ENCODE results near the gene CCDC54.

- TF ChIP-seq, protein P1, sequence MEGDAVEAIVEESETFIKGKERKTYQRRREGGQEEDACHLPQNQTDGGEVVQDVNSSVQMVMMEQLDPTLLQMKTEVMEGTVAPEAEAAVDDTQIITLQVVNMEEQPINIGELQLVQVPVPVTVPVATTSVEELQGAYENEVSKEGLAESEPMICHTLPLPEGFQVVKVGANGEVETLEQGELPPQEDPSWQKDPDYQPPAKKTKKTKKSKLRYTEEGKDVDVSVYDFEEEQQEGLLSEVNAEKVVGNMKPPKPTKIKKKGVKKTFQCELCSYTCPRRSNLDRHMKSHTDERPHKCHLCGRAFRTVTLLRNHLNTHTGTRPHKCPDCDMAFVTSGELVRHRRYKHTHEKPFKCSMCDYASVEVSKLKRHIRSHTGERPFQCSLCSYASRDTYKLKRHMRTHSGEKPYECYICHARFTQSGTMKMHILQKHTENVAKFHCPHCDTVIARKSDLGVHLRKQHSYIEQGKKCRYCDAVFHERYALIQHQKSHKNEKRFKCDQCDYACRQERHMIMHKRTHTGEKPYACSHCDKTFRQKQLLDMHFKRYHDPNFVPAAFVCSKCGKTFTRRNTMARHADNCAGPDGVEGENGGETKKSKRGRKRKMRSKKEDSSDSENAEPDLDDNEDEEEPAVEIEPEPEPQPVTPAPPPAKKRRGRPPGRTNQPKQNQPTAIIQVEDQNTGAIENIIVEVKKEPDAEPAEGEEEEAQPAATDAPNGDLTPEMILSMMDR (IDR thresholded peaks at IDR 0.05): no peak
- TF ChIP-seq POLR2AphosphoS5 (IDR thresholded peaks at IDR 0.05): no peak
- TF ChIP-seq POLR2A (IDR thresholded peaks at IDR 0.05): no peak
These were observed 39.6 kb downstream of the CCDC54 start for GRCh38 chr3:107416886-107417285.

All from prostate gland (tissue), 2 donors.